DND-41 (cell line): ENCODE measurements around the gene IRX5.

Experiments
- ATAC-seq: fragments of 200-7000 bp; cut with Tn5 transposase; 3 replicates; pipeline ENCODE4 v1.9.1; 2021; ENCODE audit warnings: low read depth; ENCODE audit not compliant: insufficient read depth
- DNase-seq: peaks from one replicate; pipeline ENCODE4 v3.0.0-alpha.2; 2020
- H2AFZ ChIP-seq: 2 replicates; pipeline ENCODE4 v1.6.0; 2012; ENCODE audit warnings: low read depth, low read length
- H3K27ac ChIP-seq: 2 replicates; pipeline ENCODE4 v1.5.1; 2012; ENCODE audit warnings: low read length, inconsistent platforms
- H3K27me3 ChIP-seq: fragments of 200-600 bp; sonication (generic); 2 replicates; pipeline ENCODE4 v1.6.0; 2012; ENCODE audit warnings: low read length, mild to moderate bottlenecking, inconsistent platforms; ENCODE audit not compliant: insufficient read depth, poor library complexity
- H3K36me3 ChIP-seq: 2 replicates; pipeline ENCODE4 v1.5.1; 2012; ENCODE audit warnings: low read length, inconsistent platforms; ENCODE audit not compliant: insufficient read depth
- H3K4me1 ChIP-seq: 2 replicates; pipeline ENCODE4 v1.5.1; 2012; ENCODE audit warnings: mild to moderate bottlenecking, low read length; ENCODE audit not compliant: insufficient read depth
- H3K4me2 ChIP-seq: 2 replicates; pipeline ENCODE4 v1.6.0; 2012; ENCODE audit warnings: mild to moderate bottlenecking, moderate library complexity, low read length, inconsistent platforms; ENCODE audit not compliant: insufficient read depth
- H3K4me3 ChIP-seq, 2 experiments: fragments of 200-600 bp in 1 of 2; shearing (Covaris generic) in 1 of 2; 2 replicates each; pipeline ENCODE4 v1.5.1; 2012 to 2016; ENCODE audit warnings: inconsistent platforms in 2 of 2, low read length in 2 of 2, mild to moderate bottlenecking in 2 of 2, low read depth in 1 of 2, moderate library complexity in 1 of 2
- H3K79me2 ChIP-seq: 2 replicates; pipeline ENCODE4 v1.6.0; 2012; ENCODE audit warnings: low read length, inconsistent platforms; ENCODE audit not compliant: insufficient read depth
- H3K9ac ChIP-seq: 2 replicates; pipeline ENCODE4 v1.6.0; 2012; ENCODE audit warnings: low read depth, mild to moderate bottlenecking, inconsistent platforms, low read length, moderate library complexity
- H3K9me3 ChIP-seq: 2 replicates; pipeline ENCODE4 v1.5.1; 2012; ENCODE audit warnings: low read length, moderate library complexity, mild to moderate bottlenecking, inconsistent platforms; ENCODE audit not compliant: insufficient read depth, severe bottlenecking
- H4K20me1 ChIP-seq: 2 replicates; pipeline ENCODE4 v1.6.0; 2012; ENCODE audit warnings: low read length; ENCODE audit not compliant: insufficient read depth
- CTCF ChIP-seq: IDR thresholded peaks from 2 replicates; pipeline ENCODE4 v1.5.1; 2012; ENCODE audit warnings: borderline replicate concordance, low read length, moderate library complexity, mild to moderate bottlenecking; ENCODE audit not compliant: poor library complexity, severe bottlenecking; ENCODE audit errors: extremely low read depth
- EZH2 ChIP-seq: IDR thresholded peaks from 3 replicates; pipeline ENCODE4 v1.6.1; 2012; ENCODE audit warnings: borderline replicate concordance, low read depth, mild to moderate bottlenecking, moderate library complexity, low read length, inconsistent platforms; ENCODE audit not compliant: severe bottlenecking

Gene IRX5

DNA sequence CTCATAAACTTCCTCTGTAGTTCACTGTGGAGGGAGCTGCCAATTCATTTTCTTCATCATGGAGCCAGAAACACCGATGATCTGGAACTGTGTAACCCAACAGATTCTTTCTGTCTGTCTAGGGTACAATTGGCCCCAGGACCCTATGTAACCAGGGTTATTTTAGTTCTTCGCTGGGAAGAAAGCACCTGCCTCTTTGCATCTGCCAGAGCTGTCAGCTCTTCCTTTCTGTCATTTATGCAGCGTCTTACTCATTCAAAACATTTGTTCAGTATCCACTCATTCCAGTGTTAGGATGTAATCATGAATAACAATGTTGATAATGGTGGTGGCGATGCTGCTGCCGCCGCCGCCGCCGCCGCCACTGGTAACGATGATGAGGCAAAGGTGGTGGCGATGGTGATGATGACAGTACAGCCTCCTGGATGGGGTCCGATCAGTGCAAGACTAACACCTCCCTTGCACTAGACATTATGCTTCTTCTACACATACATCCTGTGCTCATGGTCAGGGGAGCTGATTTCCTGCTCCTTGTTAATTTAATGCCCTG, 46.1 kb downstream of the IRX5 start:
- TF ChIP-seq EZH2 = no peak
- TF ChIP-seq CTCF = no peak
- Histone ChIP-seq H4K20me1 (no peaks in the 10 kb centered on the region), H3K4me2 (no peak overlapping the region), H3K27me3 (no peaks in the 10 kb centered on the region), H3K4me1 (no peaks in the 10 kb centered on the region), H2AFZ (no peak overlapping the region), H3K9ac (no peak overlapping the region), H3K79me2 (no peaks in the 10 kb centered on the region), H3K4me3 (no peak overlapping the region), H3K27ac (no peak overlapping the region), H3K9me3 (no peaks in the 10 kb centered on the region), H3K36me3 (no peaks in the 10 kb centered on the region)
- ATAC-seq = no peak; the same call in 2 of the 3 replicates
- DNase-seq = no peak

- H3K4me1 ChIP-seq = no peaks in the 10 kb centered on the region
- H3K9me3 ChIP-seq = no peaks in the 10 kb centered on the region
- H3K79me2 ChIP-seq = no peaks in the 10 kb centered on the region
- no peaks in the 10 kb centered on the region for H3K36me3 ChIP-seq
- H3K4me3 ChIP-seq = no peak overlapping the region
- H3K4me2 ChIP-seq = no peak overlapping the region
- TF ChIP-seq CTCF = no peak
- TF ChIP-seq EZH2 = no peak
- DNase-seq = no peak
- H3K27ac ChIP-seq = no peak overlapping the region
- H3K9ac ChIP-seq = no peak overlapping the region
- no peaks in the 10 kb centered on the region for H4K20me1 ChIP-seq
- no peak overlapping the region for H2AFZ ChIP-seq
- no peaks in the 10 kb centered on the region for H3K27me3 ChIP-seq
- no peak for ATAC-seq
These were observed 46.5 kb downstream of the IRX5 start for GRCh38 chr16:54977211-54977610.

DNA sequence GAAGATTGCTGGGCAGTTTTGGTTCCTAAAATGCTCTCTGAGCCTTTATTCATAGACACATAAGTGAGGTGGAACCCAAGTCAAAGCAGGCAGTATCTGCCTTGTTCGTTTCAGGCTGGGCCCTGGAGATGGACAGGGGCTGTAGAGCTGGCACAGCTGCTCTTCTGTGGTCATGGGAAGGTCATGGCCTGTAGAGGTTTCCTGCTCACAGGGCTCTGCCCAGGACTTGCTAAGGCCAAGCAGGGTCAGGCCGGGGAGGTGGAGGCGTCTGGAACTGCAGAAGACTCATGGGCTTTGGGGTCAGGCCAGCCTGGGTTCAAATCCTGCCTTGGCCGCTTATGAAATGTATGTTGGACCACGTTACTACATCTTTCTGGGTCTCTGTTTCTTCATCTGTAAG, 50.2 kb downstream of the IRX5 start:
- Histone ChIP-seq H3K9ac (no peak overlapping the region), H3K27me3 (no peaks in the 10 kb centered on the region), H3K4me3 (no peak overlapping the region), H4K20me1 (no peaks in the 10 kb centered on the region), H3K9me3 (no peaks in the 10 kb centered on the region), H3K27ac (no peak overlapping the region), H2AFZ (no peak overlapping the region), H3K4me1 (no peaks in the 10 kb centered on the region), H3K79me2 (no peaks in the 10 kb centered on the region), H3K4me2 (no peak overlapping the region), H3K36me3 (no peaks in the 10 kb centered on the region)
- no peak for TF ChIP-seq EZH2
- TF ChIP-seq CTCF = no peak
- DNase-seq = no peak
- no peak for ATAC-seq
